ENCODE results near the gene FGA.
A peak's percentile ranks its signal among the peaks of the same experiment; 100 is the strongest.

FGA gene

DNA sequence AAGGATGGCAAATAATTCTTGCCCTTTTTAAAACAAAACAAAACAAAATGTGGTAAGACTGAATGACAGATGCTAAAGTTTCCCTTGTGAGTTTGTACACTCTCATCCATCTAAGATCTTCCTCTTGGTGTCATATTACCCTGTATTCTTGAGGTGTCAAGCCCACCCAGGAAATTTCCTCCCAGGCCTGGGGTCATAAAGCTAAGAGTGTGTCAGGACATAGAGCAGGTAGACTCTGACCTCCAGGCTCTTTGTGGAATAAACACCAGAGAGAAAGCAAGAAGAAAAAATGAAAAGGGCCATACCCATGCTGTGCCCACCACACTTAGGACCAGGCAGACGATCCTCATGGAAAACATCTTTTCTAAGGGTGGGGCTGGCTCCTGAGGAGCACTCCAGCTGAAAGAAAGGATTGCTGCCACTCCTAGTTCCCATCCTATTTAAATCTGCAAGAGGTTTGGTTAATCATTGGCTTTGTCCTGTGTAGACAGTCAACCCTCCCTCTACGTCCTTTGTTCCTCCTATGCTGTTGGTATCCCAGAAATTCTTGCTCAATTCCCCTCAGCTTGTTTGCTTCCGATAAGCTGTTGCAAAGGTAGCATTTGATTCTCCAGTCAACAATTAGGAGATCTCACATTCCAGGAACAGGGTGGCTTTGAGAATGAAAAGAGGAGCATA lies at the start of gene FGA:
Gene FGA, minus strand, starts transcription at position 414 of the 678 bp plus-strand sequence. Its CDS starts 55 bp downstream, at position 359.
- DNase-seq (ENCODE audit: low read depth), result no peak

DNA sequence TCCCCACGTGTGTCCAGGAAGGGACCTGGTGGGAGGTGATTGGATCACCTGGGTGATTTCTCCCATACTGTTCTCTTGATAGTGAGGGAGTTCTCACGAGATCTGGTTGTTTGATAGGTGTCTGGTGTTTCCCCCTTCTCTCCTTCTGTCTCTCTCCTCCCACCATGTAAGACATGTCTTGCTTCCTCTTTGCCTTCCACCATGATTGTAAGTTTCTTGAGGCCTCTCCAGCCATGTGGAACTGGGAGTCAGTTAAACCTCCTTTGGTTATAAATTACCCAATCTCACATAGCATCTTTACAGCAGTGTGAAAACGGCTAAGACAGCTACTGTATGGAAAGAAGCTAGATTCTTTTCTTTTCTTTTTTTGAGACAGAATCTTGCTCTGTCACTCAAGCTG lies 43.5 kb upstream of the FGA start:
- DNase-seq (ENCODE audit: low read depth), result no peak

DNA sequence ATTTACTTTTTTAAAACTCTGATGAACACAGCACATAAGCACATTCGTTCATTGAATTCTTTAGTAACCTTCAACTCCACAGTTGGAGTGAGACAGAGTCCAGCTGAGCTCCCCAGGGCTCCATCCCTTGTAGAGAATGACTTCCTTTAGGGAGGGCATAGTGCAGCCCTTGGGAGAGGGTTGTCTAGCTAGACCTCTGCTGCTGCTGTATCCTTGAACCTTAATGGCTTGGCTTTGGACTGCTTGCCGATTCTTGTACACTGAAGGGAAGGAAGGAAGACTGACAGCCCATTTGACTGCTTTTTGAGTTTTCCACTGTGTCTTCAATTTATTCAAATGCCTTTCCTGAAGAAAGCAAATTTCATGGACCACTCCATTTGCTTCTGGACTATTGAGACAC lies 41.3 kb upstream of the FGA start:
- DNase-seq (ENCODE audit: low read depth), result no peak

DNA sequence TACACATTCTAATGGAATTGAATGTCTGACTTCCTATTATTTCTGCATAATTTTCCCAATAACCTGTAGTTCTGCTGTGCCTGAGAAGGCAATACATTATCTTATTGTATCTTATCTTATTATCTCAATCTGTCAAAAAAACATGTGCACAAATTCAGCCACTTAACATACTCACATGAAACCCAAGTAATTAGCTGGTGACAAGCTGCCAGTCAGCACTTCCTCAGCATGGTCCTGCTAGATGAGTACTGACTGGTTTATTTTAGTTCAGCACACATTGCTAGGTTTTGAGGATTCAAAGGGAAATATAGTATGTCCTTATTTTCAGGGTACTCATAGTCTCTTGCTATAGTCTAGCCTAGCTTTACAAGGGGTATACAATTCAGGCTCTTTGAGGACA lies 39.8 kb upstream of the FGA start:
- DNase-seq (ENCODE audit: low read depth), result no peak

DNA sequence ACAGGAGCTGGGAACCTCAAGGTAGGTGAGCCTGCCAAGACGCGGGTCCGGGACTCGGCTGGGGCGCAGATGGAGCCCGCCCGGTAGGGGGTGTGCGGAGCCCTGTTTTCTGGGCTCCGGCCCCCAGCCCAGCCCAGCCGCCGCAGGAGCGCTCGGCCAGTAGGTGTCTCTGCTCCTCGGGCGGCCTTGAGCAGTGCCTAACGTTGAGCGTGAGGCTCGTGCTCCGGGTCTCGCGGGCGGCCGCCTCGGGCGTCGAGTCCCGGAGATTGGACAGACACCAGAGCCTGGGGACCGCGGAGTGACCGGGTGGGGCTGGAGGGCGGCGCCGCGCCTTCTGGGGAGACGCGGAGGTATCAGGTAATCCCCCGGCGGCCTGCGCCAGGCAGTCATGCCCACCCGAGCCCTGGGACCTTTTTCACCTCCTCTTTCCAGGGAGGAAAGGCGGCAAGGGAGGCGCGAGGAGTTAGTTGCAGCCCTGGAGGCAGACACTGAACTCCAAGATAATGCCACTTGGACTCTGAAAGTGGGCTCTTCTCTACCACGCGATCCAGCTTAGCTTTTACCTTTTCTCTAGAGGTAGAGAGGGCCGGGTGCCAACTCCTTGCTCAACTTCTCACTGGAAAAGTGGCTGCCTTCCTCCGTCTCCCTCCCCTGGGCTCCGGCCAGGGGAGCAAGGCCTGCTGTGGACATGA lies 36.4 kb upstream of the FGA start:
- DNase-seq (ENCODE audit: low read depth), result peak; percentile 63

DNA sequence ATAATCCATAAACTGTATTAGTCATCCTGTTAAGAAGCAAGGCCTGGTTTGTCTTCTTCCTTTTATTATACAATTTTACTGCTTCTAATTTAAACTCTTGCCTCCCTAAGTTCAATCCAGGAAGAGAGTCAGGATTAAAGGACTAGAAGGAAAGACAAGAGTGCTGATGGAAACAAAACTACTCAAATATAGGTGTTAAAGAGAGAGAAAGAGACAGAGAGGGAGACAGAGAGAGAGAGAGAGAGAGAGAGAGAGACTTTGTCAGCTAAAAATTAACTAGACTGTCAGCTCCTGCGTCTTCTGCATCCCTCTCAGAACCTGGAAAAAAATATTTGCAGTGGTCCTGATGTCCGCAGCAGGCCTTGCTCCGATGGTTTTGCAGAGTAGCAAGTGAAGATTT lies 35.4 kb upstream of the FGA start:
- DNase-seq (ENCODE audit: low read depth), result no peak

DNA sequence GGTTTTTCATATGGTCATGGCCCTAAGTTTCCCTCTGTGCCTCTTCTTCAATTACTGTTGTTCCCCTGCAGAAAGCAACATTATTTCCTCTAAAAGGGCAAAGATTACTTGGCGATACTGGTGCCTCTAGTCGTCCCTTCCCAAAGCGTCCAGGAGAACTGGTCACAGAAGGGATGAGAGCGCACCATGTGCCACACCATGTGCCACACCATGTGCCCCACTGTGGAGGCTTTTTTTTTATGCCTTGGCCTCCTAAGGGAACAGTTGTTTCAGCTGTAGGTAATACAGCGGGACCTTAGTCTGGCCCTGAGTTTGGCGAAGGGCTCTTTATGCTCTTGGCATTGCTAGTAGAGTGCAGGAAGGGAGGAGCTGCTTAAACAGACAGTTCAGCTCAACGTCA lies 33.5 kb upstream of the FGA start:
- DNase-seq (ENCODE audit: low read depth), result no peak

DNA sequence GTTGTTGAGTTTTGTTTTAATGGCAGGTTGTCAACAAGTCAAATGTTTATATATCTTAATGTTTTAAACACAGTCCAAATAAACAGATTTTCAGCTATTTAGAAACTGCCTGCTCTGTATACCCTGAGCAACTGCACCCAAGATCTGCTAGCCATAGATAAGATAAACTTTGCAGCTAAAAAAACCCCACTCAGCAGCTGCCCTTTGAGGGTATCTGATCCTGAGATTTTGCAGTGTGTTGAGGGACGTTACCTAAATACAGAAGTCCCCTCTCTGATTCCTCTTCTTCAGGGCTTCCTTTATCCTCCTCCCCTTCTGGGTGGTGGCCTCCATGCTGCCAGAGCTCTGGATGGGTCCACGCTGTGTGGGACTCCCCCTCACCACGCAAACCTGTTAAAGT lies 32.9 kb upstream of the FGA start:
- DNase-seq (ENCODE audit: low read depth), result no peak

DNA sequence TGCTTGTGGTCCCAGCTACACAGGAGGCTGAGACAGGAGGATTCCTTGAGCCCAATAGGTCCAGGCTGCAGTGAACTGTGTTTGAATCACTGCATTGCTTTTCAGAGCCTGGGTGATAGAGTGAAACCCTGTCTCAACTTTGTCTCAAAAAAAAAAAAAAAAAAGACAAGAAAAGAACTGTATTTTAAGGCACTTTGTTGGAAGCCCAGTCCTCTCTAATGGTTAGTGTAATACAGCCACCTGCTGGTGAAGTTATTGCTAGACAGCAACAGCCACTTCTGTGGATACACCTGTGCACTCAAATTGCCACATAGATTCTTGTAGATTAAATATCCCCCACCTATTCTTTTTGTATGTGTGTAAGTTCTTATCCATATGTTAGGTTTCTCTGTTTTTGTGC lies 32.1 kb upstream of the FGA start:
- DNase-seq (ENCODE audit: low read depth), result peak; percentile 73

DNA sequence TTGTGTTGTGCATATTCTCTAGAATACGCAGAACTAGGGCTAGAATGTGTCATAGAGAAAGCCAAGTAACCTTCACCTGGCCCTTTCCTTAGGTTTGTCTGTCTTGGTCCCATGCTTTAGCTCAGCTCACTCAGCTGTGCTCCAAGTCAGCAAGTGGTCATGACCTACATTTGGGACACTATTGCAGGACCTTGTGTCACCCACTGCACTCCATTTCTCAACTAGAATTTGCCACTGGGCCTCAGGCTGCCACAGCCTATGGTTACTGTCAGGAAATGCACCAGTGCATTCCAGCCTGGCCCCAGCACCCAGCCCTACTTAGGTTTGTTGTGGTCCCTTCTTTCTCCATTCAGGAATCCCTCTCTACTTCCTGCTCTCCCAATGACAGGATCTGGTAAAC lies 29.6 kb upstream of the FGA start:
- DNase-seq (ENCODE audit: low read depth), result no peak

DNA sequence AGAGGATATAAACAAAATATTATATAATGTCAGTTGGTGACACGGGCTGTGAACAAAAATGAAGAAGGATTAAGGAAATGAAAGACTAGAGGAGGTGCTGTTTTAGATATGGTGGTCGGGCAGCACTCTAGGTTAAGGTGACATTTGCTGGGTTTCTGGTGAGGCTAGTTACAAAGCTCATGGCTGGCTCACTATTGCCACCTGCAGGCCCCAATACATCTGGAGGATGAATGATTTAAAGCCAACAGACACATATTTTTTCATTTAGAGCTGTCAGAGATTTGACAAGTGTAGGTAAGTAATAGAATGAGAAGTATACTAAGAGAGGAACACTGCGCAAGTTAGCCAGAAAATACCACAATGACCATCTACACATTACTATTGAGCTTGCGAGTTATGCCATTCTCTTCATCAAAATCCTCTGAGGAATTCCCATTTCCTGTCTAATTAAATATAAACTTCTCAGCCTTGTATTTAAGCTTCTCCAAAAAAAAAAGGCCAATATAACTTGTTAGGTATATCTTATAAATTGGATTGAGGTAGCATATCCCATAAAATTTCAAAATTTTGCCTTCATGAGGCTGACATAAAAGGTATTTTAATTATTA lies 28.3 kb upstream of the FGA start:
- peak; percentile 72 for DNase-seq (ENCODE audit: low read depth)

DNA sequence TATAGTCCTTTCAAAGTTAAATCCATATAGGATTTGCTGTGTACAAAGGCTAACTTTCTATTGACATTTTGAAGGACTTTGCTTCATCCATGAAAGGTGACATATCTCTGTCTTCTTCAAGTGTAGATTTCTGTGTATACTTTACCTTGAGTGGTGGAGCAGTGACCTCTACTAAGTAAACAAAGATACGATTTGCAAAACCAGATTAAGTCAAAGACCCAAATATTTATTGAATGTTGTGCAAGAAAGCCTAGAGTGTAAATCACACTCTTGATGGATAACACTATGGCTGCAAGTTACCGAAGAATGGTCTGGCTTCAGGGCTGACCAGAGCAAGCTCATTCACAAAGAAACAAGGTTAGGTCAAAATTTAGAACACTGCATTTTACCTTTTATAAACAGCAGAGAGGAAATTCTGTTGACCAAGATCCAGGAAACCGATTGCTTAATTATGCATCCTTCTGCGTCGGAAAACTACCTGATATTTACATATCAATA lies 27.3 kb upstream of the FGA start:
- no peak for DNase-seq (ENCODE audit: low read depth)

DNA sequence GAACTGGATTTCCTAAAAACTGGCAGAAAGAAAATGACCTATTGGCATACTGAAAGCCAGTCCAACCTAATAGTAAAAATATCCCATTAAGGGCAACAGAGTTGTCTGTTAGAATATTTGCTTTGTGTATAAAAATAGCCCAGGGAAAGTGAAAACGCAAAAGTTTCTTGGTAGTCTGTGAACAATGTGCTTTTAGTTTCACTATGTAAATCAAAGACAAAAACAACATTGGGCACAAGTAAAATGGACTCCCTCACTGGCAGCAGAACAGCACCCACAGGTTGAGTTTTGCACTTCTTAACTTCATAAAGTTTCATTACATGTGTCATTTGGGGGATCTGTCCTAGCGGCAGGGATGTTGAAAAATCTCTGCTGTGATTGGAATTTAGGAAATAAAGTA lies 26.2 kb upstream of the FGA start:
- peak; percentile 30 for DNase-seq (ENCODE audit: low read depth)

DNA sequence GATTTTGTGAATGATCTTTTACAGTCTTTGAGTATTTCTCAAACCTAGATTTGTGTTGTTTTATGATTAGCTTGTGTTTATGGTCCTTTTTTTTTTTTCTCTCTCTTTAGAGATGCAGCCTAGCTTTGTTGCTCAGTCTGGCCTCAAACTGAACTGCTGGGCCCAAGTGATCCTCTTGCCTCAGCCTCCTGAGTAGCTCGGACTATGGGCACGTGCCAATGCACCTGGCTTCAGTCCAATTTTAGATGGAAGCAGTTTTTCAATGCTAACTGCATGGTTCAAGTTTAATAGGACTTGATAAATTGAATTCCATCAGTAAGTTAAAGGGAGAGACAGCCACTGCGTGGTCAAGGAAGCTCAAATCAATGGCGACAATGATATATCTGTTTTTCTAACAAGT lies 25.7 kb upstream of the FGA start:
- no peak for DNase-seq (ENCODE audit: low read depth)

DNA sequence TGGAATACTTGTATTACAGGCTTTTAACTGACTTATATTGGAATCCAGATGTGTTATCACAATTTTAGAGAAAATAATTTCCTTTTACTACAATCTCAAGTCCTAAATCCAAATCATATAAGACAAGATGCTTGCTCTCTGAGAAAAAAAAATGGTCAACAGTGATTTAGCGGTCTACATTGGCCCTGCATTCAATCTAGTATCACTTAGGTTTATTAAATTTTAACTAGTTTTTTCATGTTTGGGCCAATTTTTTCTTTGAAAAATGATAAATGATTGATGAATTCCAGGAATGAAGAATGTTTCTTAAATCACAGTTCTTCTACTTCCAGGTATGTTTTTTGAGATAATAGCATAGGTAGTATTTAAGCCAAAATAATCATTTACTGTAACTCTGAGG lies 24.7 kb upstream of the FGA start:
- no peak for DNase-seq (ENCODE audit: low read depth)

DNA sequence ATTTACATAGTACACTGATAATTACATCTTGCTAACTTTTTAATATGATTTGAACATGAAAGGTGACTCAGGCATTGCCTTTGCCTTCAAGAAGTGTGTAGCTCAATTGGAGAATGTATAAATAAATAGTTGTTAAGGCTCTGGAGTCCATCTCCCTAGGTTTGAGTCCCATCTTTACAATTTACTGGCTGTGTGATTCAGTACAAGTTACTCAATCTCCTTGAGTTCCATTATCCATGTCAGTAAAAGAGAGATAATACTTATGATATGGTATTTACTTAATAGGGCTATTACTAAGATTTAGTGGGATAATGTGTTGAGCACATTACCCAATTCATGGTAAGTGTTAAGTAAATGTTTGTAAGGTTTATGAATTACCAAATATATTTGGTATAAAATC lies 23.8 kb upstream of the FGA start:
- DNase-seq (ENCODE audit: low read depth), result peak; percentile 68

DNA sequence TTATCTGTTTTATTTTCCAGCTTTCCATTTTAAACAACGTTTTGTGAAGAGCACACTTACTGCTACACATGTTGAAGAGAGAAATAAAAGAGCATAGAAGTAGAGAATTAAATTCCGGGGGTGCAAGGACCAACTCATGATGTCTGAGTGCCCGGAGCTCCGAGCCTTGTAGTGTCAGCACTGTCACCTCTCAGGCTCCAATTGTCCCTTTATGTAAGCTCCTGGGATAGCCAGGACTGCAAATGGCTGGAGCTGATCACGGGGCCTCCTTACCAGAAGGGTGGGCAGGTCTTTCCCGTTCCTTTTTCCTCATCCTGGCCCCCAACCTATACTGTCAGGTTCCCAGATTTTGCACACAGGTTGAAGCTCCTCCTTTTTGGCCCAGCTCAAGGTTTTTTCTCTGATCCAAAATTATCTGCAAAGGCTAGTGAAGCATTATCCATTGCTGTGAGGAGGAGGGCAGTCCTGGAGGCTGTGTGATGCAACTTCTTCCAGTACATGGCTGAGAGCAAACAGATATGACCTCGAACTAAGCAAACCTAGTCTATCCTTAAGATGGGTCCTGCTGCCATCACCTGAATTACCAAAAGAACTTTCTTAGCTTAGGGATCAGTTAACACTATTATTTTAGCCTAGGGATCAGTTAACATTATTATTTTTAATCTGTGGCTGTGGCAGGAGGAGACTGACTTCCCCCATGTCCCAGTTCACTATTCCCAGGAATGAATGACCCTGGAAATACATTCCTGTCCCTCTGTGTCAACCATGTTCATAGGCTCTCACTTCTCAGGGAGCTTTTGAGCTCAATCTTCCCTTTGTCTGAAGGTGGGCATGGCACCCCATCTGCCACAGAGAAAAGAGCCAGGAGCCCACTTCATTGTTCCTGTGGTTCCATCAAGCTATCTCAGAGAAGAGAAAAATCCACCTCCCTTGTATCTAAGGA lies 22.2 kb upstream of the FGA start, which contains the start of gene FGG:
Gene FGG, minus strand, starts transcription at position 185 of the 943 bp plus-strand sequence. Its CDS starts 47 bp downstream, at position 138.
- DNase-seq (ENCODE audit: low read depth), result peak; percentile 57

DNA sequence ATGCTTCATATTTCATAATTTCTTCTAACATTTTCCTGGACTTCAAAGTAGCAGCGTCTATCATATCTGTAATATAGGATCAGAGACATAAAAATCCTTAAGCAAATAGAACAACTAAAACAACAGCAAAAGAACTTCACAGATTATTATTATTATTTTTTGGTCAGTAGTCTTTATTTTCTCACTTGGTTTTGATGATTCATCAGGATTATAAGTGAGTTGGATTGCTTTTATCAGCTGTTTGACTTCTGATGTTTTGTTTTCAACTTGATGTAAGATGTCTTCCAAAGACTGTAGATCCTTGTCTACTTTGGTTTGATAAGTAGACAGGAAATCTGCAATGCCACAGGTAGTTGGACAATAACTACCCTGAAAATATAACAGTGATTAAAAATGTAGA lies 21.3 kb upstream of the FGA start:
- DNase-seq (ENCODE audit: low read depth), result peak; percentile 35

DNA sequence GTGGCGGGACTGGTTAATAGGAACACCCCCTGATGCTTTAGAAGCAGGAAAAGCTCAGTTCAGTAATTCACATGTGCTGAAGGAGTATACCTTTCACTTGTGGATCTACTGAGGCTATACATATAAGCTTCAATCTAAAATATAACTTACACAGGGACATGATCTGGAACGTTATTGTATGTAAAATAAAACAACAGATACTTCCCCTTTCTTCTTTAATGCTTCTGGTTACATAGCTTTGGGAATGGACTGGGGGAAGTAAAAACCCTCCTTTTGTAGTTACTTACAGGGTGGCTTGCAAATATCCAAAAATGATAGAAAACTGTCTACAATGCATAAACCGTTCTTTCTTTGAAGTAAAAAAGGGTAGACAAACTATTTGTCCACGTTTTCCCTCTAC lies 20.0 kb upstream of the FGA start:
- DNase-seq (ENCODE audit: low read depth), result no peak

DNA sequence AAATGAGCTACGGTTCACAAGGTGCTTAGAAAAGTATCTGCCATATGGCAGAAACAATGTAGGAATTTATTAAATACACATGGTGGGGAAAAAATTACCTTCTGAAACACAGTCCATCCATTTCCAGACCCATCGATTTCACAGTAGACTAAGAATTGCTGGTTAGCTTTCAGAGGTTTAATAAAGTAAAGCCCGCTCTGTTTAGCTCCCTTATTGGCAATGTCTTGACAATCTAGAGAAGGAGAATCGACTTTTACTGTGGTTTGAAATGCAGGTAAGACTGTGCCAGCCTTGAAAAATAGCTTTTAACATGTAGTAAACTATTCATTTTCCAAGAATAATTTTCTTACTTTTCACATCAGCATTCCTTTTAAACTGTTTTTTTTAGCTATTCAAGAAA lies 19.0 kb upstream of the FGA start:
- DNase-seq (ENCODE audit: low read depth), result no peak

DNA sequence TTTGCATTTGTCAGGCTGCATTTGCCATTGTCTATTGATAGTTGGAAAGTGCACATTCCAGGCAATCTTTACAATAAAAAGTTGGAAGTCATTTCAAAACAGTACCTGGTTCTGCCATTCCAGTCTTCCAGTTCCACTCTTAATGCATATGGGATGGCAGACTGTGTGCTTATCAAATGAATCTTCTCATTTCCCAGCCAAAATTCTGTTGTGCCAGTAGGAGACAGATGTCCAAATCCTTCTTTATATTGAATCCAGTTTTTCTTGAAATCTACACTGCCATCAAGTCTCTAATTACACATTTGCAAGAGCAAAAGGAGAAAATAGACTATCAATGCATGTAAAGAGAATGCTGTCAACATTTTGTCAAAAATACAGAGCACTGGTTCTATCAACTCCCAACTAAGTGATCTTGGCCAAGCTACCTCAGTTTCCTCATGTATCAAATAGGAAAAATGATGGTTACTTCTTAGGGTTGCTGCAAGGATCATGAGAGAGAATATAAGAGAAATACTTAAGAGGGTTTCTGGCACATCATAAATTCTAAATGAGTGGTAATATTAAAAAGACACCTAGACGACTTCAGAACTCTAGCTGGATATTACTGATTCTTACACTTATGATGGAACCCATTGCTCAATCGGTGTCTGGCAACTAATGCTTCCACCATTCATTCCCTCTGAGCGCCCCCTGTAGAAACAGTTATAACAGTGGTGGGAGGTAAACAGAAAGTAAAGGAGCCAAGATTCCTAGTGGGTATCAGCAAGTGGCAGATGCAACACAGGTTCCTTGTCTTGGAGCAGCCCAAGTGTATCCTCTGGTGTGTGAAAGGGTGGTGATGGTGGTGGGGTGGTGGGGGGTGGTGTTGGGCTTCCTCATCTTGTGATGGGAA lies 18.1 kb upstream of the FGA start:
- no peak for DNase-seq (ENCODE audit: low read depth)

Measured in iris pigment epithelial cell (primary cell).